ENCODE results near the gene SCN8A.

The SCN8A gene

GRCh38 chr12:51722431-51722830 lies 131.4 kb downstream of the SCN8A start:
- no peak for DNase-seq

- no peak for DNase-seq
These were observed 135.1 kb downstream of the SCN8A start for GRCh38 chr12:51726161-51726560.

GRCh38 chr12:51726931-51727330 lies 135.9 kb downstream of the SCN8A start:
- no peak for DNase-seq

DNA sequence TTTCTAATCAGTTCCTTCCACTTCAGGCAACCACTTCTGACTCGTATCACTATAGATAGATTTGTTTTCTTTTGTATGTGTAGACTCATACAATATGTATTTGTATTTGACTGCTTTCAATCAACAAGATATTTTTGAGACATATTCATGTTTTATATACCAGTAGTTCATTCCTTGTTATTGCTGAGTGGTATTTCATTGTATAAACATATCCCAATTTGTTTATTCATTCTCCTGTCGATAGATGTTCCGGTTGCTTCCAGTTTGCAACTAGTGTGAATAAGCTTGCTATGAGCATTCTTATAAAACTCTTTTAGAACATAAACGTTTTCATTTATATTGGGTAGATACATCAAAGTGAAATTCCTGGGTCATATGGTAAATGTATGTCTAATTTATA lies 138.3 kb downstream of the SCN8A start:
- DNase-seq: no peak

DNA sequence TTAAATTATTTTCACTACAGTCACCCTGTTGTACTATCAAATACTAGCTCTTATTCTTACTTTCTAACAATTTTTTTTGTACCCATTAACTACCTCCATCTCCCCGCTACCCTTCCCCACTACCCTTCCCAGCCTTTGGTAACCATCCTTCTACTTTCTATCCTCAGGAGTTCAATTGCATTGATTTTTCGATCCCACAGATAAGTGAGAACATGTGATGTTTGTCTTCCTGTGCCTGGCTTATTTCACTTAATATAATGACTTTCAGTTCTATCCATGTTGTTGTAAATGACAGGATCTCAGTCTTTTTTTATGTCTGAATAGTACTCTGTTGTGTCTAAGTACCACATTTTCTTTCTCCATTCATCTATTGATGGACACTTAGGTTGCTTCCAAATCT lies 139.7 kb downstream of the SCN8A start:
- DNase-seq: no peak

- no peak for DNase-seq
These were observed 149.5 kb downstream of the SCN8A start for GRCh38 chr12:51740536-51740935.

GRCh38 chr12:51744235-51744634 lies 153.2 kb downstream of the SCN8A start:
- DNase-seq: no peak

DNA sequence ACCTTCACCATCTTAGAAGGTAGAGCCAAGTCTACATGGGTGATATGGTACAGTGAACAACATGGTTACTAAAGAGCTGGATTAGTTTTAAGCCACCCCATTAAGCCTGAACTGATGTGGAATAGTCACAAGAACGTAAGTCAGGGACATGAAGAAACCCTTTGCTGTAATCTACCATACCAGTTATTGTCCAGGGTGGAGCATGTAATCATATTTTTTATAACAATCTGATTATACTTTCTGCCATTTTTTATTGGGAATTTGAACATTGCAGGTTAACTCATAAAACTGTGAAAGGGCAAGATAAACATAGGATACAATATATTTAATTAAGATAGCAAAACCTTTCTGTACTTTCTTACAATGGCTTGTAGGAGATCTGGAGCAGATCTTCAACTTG lies 153.9 kb downstream of the SCN8A start:
- no peak for DNase-seq

DNA sequence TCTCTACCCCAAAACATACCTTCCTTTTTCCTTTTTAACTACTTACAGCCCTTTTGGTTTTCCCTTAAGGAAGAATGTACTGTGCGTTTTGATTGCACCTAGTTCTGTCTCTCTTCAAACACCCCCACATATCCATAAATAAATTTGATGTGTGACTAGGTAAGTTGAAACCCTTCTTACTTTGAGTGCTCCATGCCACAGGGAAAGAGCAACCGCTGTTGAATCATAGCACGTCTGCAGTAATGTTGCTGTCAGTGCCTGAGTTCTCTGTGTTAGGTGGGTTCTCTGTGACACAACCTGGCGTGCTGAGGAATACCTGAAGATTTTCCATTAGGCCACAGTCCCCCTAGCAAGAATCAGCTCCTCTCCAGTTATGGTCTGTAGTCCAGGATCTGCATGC lies 155.4 kb downstream of the SCN8A start:
- DNase-seq: no peak

DNA sequence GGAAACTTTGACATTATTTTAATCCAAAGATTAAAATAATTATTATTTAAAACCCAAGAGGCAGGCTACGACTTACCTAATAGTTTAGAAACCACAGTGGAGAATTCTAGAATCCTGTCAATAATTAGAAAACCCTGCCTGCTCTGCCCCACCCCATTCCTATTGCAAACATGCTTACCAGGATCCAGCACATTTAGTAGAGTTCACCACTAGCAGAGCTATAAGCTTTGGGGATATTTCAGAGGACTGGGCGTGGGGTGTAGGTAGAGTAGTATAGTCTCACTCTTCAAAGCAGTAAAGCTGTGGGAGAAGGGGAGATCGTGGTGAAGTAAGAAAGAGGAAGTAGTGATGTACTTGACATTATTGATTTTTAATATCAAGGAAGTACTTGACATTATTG lies 157.2 kb downstream of the SCN8A start:
- DNase-seq: no peak

GRCh38 chr12:51749206-51749985 lies 158.4 kb downstream of the SCN8A start:
- no peak for DNase-seq

- no peak for DNase-seq
These were observed 158.9 kb downstream of the SCN8A start for GRCh38 chr12:51749986-51750317.

DNA sequence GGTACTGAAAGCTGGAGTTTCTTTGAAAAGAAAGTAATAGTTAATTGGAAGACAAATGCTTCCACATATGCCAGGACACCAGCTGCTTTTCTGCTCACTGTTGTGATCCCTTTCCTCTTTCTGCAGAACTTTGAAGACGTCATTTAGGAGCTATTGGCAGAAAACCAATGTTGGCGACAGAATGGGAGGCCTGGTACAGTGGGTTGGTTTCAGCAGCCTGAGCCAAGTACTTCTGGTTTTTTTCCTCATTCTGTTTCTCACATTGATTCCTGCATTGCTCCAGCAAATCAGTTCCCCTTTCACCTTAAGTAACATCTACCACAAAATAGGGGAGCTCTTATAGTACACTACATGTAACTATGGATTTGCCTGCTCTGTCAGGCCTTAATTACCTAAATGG lies 160.6 kb downstream of the SCN8A start:
- DNase-seq: no peak

DNA sequence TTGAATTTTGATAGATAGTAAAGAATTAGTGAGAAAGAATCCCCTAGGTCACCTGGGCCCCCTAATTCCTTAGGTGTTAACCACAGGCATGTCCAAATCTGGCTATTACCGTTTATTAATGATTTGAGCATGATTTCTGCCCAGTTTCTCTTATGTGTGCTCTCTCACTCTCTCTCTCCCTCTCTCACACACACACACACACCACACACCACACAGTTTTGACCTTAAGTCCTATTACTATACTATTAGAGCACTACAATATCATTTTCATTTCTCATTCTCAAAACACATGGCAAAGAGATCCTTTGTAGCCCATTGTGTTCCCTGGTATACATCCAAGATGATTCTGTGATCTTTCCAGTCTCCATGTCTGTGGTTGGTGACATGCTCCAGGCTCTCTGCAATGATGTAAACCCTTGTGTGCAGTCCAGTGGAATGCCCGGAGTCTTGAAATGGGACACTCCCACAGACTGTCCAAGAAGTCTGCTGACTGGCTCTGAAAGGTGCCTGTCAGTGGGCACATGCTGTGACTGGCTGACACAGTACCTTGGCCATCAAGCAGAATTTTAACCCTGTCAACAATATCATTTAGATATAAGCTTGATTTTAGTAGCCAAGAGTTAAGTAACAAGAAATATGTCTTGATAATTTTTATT lies 161.3 kb downstream of the SCN8A start:
- no peak for DNase-seq

GRCh38 chr12:51753980-51754675 lies 163.1 kb downstream of the SCN8A start:
- DNase-seq: no peak

DNA sequence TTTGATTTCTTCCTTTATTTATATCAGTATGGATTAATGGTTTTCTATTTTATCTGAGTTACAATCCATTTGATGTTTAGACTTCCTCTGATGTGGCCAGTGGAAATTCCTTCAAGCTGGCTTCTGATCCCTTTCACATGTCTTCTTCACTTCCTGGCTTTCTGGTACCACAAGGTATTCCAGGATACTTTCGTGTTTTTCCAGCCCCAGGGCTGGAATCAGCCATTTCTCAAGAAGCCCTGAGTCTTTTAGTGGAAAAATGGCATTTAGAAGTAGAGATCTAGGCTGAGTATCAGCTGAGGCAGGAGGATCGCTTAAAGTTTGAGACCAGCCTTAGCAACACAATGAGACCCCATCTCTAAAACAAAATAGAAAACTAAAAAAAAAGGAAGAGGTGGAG lies 164.2 kb downstream of the SCN8A start:
- DNase-seq: no peak

DNA sequence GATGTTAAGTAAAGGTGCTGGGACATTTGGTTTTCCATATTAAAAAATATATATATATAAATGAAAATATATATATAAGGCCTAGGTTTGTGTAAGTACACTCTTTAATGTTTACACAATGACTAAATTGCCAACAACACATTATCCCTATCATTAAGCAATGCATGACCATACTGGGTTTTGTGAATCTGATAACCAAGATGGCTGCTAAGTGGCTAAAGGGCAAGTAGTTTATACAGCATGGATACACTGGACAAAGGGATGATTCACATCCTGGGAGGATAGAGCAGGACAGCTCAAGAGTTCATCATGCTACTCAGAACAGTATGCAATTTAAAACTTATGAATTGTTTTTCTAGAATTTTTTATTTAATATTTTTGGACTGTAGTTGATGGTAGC lies 168.1 kb downstream of the SCN8A start:
- DNase-seq: no peak

DNA sequence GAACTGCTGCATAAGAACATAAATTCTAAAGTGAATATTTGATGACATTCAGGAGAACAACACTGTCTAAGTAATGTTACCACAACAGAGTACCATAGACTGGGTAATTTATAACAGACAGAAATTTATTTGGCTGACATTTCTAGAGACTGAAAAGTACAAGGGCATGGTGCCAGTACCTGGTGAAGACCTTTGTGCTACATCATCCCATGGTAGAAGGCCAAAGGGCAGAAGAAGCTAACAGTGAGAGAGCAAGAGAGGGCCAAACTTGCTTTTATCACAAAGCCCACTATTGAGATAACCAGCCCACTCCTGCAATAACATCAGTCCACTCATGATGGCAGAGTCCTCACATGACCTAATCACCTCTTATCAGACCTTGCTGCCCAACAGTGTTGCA lies 168.7 kb downstream of the SCN8A start:
- DNase-seq: no peak

GRCh38 chr12:51760231-51760630 lies 169.2 kb downstream of the SCN8A start:
- DNase-seq: no peak

GRCh38 chr12:51763743-51764142 lies 172.7 kb downstream of the SCN8A start:
- no peak for DNase-seq

DNA sequence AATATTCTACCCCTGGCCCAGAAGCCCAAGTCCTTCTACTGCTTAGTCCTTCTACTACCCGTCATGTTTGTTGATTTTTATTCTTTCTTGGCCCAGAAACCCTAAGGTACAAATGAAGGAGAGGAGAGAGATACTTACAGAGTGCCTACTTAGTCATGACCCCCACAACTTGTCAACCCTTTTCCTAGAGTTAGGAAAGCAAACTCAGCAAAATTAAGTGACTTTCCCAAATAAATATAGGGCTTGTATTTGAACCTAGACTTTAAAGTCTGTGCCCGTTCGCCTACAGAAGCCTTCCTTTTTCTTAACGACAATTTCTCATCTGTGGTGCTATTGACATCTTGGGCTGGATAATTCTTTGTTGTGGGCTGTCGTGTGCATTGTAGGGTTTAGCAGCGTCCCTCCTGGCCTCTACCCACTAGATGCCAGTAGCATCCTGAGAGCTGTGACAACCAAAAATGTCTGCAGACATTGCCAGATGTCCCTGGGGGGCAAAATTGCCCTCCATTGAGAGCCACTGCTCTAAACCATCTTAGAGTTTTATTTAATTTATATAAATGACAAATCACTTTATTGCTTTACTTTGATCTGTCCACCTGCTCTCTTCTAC lies 175.1 kb downstream of the SCN8A start:
- DNase-seq: no peak

DNA sequence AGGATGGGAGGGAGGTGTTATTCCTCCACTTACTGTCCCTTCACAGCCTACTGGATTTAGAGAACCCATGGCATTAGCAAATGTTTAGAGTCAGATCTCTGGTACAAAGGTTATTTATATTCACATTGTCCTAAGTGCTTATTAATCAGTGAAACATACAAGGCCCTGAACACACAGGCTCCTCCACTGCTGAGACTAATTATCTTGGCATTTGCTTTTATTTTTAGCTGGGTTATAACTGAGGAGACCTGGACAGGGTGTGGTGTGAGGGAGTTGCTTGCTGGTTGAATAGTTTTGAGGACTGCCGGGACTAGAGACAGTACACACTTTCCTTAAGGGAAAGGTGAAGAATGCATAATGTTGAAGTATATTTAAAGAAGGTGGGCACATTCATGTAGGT lies 180.0 kb downstream of the SCN8A start:
- DNase-seq: no peak

DNA sequence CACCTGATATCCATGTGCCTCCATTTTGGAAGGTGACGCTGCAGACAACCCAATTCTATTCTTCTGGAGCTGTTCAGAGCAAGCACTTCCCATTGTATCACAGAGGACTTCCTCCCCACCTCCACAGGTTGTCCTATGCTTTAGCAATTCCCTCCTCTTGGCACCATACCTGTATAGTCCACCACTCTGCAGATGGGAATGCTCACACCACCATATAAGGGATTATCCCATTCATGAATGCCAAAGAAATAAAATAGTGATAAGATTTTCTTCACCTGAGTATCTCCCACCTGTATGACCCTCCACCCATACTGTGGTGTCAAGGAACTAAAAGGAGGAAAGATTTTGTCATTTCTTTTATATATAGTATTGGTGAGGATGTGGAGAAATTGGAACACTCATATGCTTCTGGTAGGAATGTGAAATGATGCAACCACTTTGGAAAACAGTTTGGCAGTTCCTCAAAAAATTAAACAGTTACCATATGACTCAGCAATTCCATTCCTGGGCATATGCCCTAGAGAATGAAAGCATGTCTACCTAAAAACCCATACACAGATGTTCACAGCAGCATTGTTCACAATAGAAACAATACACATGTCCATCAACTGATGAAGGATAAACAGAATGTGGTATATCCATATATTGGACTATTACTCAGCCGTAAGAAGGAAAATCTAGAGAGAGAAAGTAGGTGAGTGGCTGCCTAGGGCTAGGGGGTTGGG lies 182.3 kb downstream of the SCN8A start:
- DNase-seq: no peak

Data from NCI-H1105 (cell line).